Measurements from ENCODE around the gene MAP3K7.

Gene MAP3K7

GRCh38 chr6:90586836-90587638, at the start of gene MAP3K7:
MAP3K7 (minus strand) TSS chr6:90587072; CDS start chr6:90586883, 189 bp downstream.
- peak; percentile 82 to 94 (median 88) for DNase-seq

- no peak for DNase-seq
Measured at GRCh38 chr6:90631046-90631445, 44.2 kb upstream of the MAP3K7 start.

GRCh38 chr6:90621581-90621980, 34.7 kb upstream of the MAP3K7 start:
- no peak for DNase-seq

- DNase-seq = no peak
Measured at GRCh38 chr6:90619221-90619620, 32.3 kb upstream of the MAP3K7 start.

- DNase-seq = no peak
Measured at GRCh38 chr6:90612313-90612680, 25.4 kb upstream of the MAP3K7 start.

- DNase-seq = no peak
Measured at GRCh38 chr6:90611543-90612312, 24.9 kb upstream of the MAP3K7 start.

- no peak for DNase-seq
Measured at GRCh38 chr6:90610751-90611542, 24.1 kb upstream of the MAP3K7 start.

GRCh38 chr6:90610301-90610750, 23.5 kb upstream of the MAP3K7 start:
- DNase-seq = no peak

GRCh38 chr6:90605749-90606340, 19.0 kb upstream of the MAP3K7 start:
- DNase-seq = no peak

GRCh38 chr6:90604546-90604945, 17.7 kb upstream of the MAP3K7 start:
- DNase-seq = no peak

GRCh38 chr6:90599151-90599550, 12.3 kb upstream of the MAP3K7 start:
- no peak for DNase-seq

GRCh38 chr6:90598192-90598951, 11.5 kb upstream of the MAP3K7 start:
- no peak for DNase-seq

- no peak for DNase-seq
Measured at GRCh38 chr6:90596967-90597539, 10.2 kb upstream of the MAP3K7 start.

- DNase-seq = no peak
Measured at GRCh38 chr6:90595854-90596253, 9.0 kb upstream of the MAP3K7 start.

GRCh38 chr6:90586546-90586835, 381 bp downstream of the MAP3K7 start:
- peak in 2 of 4 experiments; percentile 29 to 42 for DNase-seq

- no peak for DNase-seq
Measured at GRCh38 chr6:90584636-90585255, 2.1 kb downstream of the MAP3K7 start.

- DNase-seq = no peak
Measured at GRCh38 chr6:90583836-90584481, 2.9 kb downstream of the MAP3K7 start.

- DNase-seq = no peak
Measured at GRCh38 chr6:90583179-90583835, 3.6 kb downstream of the MAP3K7 start.

- no peak for DNase-seq
Measured at GRCh38 chr6:90581146-90581545, 5.7 kb downstream of the MAP3K7 start.

- DNase-seq = no peak
Measured at GRCh38 chr6:90578894-90579549, 7.8 kb downstream of the MAP3K7 start.
